Right renal pelvis (tissue), 4 donors: Measurements from ENCODE around the gene THEM5. TPM values are rescaled to one million over a fixed set of nuclear protein-coding genes. Genes with fewer than 3 reads are reported as not detected.
A peak's percentile ranks its signal among the peaks of the same experiment; 100 is the strongest.

Source experiments
- DNase-seq, 4 donors: peaks; one replicate each; pipeline ENCODE4 v3.0.0-alpha.2; 2013; ENCODE audit warnings: low read depth in 4 of 4, low spot score in 3 of 4, missing footprints in 1 of 4
- polyA plus RNA-seq, 4 donors: library from polyadenylated mRNA; unstranded; fragments of 120-200 nt; gene quantifications; one replicate each; pipeline ENCODE4 v1.2.1, GENCODE V29; 2013; ENCODE audit not compliant: insufficient read length in 4 of 4

Gene THEM5
- polyA plus RNA-seq, 4 donors = 0.60 to 1.3 (median 0.68) TPM

GRCh38 chr1:151841141-151841540 is 12.4 kb downstream of the THEM5 start:
- no peak for DNase-seq

- DNase-seq = no peak
These were observed 13.1 kb downstream of the THEM5 start for GRCh38 chr1:151840421-151840820.

GRCh38 chr1:151839457-151840403 is 13.8 kb downstream of the THEM5 start, which contains the start of gene C2CD4D:
Gene C2CD4D (minus strand): TSS chr1:151839820. CDS start chr1:151838989, 831 bp downstream.
- peak in 1 of 4 donors; percentile 35 for DNase-seq

DNA sequence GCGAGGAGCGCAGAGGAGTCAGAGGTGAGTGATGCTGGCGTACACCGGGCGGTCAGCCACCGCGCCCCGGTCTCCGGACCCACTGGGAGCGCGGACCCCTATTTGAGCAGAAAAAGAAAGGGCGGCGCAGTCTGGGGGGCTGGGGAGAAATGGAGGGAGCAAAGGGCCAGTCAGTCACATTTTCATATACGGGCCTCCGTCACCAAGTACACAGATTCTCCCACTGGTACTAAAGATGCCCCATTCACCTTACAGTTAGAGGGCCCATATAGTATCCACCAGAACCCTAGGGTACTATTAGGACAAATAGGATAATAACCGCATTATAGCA is 14.5 kb downstream of the THEM5 start:
- no peak for DNase-seq

DNA sequence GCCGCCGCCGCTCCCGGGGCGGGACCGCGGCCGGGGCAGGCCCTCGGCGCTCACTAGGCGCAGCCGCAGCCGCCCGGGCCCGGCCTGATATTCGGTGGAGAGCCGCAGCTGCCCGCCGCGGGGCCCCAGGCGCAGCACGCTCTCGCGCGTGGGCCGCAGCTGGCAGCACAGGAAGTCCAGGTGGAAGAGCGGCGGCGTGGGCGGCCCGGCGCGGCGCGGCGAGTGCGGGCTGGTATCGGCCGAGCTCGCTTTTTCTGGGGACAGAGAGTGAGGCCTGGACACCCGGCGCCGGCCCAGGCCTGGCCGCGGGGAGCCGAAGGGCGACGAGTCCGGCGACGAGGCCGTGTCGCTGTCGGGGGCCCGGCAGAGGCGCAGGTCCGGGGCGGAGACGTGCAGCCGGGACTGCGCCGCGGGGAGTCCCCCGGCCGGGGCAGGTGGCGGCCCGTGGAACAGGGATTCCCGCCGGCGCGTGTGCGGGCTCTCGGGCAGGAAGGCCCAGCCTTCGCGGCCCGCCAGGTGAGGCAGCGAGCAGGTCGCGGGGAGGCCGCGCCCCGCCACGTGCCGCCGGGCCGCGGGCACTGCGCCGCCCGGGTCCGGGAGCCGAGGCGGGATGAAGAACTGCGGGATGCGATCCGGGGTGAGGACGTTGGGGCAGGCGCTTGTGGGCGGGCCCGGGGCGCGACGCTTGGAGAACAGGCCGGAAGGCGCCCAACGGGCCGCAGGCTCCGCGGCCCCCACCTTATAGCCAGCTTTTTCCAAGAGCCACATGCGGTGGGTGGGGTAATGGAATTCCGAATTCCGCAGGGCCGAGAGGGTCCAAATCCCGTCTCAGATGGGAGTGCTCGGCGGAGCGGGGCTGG is 15.1 kb downstream of the THEM5 start:
- no peak for DNase-seq

GRCh38 chr1:151837884-151838221 is 15.7 kb downstream of the THEM5 start:
- DNase-seq = no peak

DNA sequence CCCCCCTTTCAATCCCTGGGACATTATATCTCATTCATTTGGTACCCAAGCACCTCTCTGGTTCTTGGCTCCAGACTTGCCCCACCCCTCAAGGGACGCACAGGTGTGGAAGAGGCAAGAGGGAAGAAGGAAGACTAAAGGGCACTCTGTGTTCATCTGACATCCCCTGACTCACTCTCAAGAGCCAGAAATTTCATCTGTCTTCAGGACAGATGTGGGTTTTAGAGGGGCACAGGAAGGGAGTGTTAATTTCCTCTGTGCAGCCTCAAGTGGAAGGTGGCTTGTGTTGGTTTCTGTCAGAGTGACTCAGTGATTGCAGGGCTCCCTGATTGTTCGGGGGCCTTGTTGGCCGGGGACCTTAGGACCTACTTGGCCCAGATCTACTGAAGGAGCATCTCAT is 16.3 kb downstream of the THEM5 start:
- no peak for DNase-seq

DNA sequence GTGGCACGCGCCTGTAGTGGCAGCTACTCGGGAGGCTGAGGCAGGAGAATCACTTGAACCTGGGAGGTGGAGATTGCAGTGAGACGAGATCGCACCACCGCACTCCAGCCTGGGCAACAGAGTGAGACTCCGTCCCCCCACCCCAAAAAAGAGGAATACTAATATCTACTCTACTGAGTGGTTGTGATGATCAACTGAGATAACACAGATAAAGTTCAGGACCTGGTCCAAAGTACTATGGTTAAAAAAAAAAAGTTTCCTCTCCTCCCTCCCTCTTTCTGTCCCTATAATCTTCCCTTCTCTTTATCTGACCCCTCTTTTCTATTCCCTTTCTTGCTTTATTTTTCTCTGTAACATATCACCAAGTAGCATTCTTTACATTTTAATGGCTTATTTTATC is 17.9 kb downstream of the THEM5 start:
- no peak for DNase-seq

- DNase-seq = no peak
These were observed 19.3 kb downstream of the THEM5 start for GRCh38 chr1:151834239-151834638.

GRCh38 chr1:151833172-151833900 is 20.2 kb downstream of the THEM5 start:
- DNase-seq = no peak

GRCh38 chr1:151832318-151832980 is 21.1 kb downstream of the THEM5 start:
- DNase-seq = no peak

GRCh38 chr1:151831605-151832004 is 21.9 kb downstream of the THEM5 start, which contains the start of gene RORC:
Gene RORC (minus strand): TSS chr1:151831802. CDS start chr1:151831764, 38 bp downstream.
- no peak for DNase-seq

- no peak for DNase-seq
These were observed 22.3 kb downstream of the THEM5 start for GRCh38 chr1:151831256-151831591.

DNA sequence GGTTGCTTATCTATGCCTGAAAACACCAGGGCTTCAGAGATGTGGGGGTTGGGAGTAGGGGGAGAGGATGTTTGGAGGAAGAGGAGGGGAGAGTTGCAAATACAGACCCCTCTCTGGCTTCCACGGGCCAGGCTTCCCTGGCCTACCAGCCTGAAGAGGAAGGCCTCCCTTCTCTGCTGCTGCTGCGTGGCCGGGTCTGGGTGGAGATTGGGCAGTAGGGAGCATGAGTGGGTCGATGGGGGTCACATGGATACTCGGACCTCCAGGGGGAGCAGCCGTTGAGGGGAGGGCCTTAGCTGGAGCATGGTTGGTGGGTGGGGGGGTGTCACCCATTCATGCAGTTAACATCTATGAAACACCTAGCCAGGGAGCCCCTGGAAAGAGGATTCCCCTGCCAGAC is 23.5 kb downstream of the THEM5 start:
- no peak for DNase-seq

- DNase-seq = no peak
These were observed 24.0 kb downstream of the THEM5 start for GRCh38 chr1:151829352-151830046.

- DNase-seq = peak in 1 of 4 donors; percentile 40
These were observed 24.6 kb downstream of the THEM5 start for GRCh38 chr1:151828921-151829320.

- DNase-seq = no peak
These were observed 25.7 kb downstream of the THEM5 start for GRCh38 chr1:151827853-151828252.

DNA sequence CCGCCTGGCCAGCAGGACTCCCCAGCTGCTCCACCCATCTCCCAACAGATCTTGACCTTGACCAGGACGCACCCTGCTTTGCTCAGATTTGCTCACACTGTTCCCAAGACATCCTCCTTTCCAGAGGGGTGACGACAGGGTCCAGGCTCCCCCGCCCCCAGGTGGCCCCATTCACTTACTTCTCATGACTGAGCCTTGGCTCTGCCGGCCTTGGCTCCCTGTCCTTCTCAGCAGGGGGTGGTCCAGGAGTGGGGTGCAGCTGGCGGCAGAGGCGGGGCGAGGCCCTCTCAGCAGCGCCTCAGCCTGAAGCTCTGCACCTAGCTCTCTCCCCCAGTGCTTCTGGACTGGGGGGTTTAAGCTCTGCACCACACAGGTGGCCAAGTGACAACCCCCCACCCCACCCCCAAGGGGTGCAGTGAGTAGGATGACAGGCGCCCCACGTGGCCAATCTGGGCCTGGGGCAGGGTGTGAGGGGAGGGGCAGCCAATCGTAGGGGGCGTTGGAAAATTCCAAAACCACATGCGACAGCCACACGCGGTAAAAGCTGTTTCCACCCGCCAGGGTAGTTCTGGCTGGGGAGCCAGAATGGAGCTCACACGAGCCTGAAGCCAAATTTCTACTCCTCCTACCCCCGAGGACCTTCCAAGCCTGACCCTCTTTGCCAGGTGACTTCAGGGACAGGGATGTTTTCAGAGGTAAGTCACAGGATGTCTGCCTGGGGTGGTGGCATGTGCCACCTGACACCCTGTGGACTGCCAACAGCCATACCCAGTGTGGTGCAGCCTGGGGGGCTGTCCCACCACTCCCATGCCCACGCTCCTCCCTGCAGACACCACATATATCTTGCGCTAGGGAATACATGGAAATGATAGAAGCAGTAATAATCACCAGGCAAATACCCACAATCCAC is 27.5 kb downstream of the THEM5 start:
- DNase-seq = no peak

- DNase-seq = no peak
These were observed 28.3 kb downstream of the THEM5 start for GRCh38 chr1:151825204-151825603.
